ENCODE measurements around the gene TRIM62. TPM values are rescaled to one million over a fixed set of nuclear protein-coding genes. Genes with fewer than 3 reads are reported as not detected.
"Not testable (repeated sequence)": the region's sequence is repeated elsewhere in the genome, so short reads cannot be mapped to it uniquely, and the experiment has no call there.

TRIM62 gene
- total RNA-seq, 1 experiment from 2014 or later, result 3.2 TPM

GRCh38 chr1:33137800-33138199, 44.0 kb downstream of the TRIM62 start:
- DNase-seq (ENCODE audit: low spot score), result no peak

GRCh38 chr1:33136041-33136440, 45.8 kb downstream of the TRIM62 start:
- DNase-seq (ENCODE audit: low spot score), result not testable (repeated sequence)

GRCh38 chr1:33133478-33134105, 48.3 kb downstream of the TRIM62 start:
- DNase-seq (ENCODE audit: low spot score), result no peak

- DNase-seq (ENCODE audit: low spot score), result no peak
Observed at GRCh38 chr1:33132549-33132948, 49.3 kb downstream of the TRIM62 start.

- DNase-seq (ENCODE audit: low spot score), result no peak
Observed at GRCh38 chr1:33131191-33131590, 50.7 kb downstream of the TRIM62 start.

- DNase-seq (ENCODE audit: low spot score), result no peak
Observed at GRCh38 chr1:33130297-33130696, 51.5 kb downstream of the TRIM62 start.

- no peak for DNase-seq (ENCODE audit: low spot score)
Observed at GRCh38 chr1:33128781-33129180, 53.1 kb downstream of the TRIM62 start.

- peak; percentile 100 for DNase-seq (ENCODE audit: low spot score)
Observed at GRCh38 chr1:33127001-33127823, 54.6 kb downstream of the TRIM62 start.

GRCh38 chr1:33126411-33127000, 55.3 kb downstream of the TRIM62 start:
- DNase-seq (ENCODE audit: low spot score), result no peak

- DNase-seq (ENCODE audit: low spot score), result not testable (repeated sequence)
Observed at GRCh38 chr1:33124647-33125046, 57.2 kb downstream of the TRIM62 start.

GRCh38 chr1:33123266-33123665, 58.6 kb downstream of the TRIM62 start:
- DNase-seq (ENCODE audit: low spot score), result no peak

GRCh38 chr1:33122483-33123178, 59.2 kb downstream of the TRIM62 start:
- DNase-seq (ENCODE audit: low spot score), result no peak

- no peak for DNase-seq (ENCODE audit: low spot score)
Observed at GRCh38 chr1:33121728-33122127, 60.1 kb downstream of the TRIM62 start.

- DNase-seq (ENCODE audit: low spot score), result peak; percentile 3
Observed at GRCh38 chr1:33120436-33121231, 61.2 kb downstream of the TRIM62 start.

GRCh38 chr1:33119532-33120217, 62.2 kb downstream of the TRIM62 start:
- peak; percentile 2 for DNase-seq (ENCODE audit: low spot score)

- DNase-seq (ENCODE audit: low spot score), result no peak
Observed at GRCh38 chr1:33119050-33119449, 62.8 kb downstream of the TRIM62 start.

GRCh38 chr1:33118274-33118673, 63.6 kb downstream of the TRIM62 start:
- peak; percentile 1 for DNase-seq (ENCODE audit: low spot score)

- peak; percentile 1 for DNase-seq (ENCODE audit: low spot score)
Observed at GRCh38 chr1:33117440-33118085, 64.3 kb downstream of the TRIM62 start.

- no peak for DNase-seq (ENCODE audit: low spot score)
Observed at GRCh38 chr1:33111965-33112364, 69.9 kb downstream of the TRIM62 start.

- no peak for DNase-seq (ENCODE audit: low spot score)
Observed at GRCh38 chr1:33110477-33110876, 71.4 kb downstream of the TRIM62 start.
